Right forelimb (tissue), 1 donor: ENCODE data around the gene CD93.

ENCODE experiments used
- DNase-seq: peaks from one replicate; pipeline ENCODE4 v3.0.0-alpha.2; 2018

CD93 gene

DNA sequence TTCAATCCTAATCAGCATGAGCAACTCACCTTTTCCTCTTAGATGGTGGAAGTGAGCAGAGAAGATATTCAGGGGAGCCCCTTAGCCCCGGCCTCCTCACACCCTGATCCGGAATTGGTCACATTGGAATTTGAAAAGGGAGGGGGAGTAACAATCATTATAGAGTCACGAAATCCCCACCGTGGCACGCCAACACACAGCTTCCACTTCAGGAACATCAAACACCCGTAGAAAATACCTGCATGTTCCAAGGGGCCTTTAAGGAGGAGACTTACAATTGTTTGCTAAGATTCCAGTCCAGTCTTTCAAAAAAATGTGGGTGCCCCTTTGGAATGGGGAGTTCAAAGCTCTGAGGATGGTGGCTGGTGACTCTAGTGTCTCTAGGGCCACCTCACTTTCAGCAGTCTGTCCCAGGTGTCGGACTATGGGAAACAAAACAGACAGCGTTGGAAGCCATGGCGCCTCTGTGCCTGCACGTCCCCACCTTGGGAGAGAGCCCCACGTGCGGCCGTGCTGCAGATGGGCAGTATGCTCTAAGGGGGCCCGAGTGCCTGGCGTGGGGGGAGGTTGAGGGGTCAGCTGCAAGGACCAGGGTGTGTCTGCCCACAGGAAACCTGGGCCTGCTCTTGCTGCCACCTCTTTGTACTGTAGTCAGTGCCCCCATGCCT, 2.4 kb downstream of the CD93 start:
- DNase-seq = peak; percentile 34

DNA sequence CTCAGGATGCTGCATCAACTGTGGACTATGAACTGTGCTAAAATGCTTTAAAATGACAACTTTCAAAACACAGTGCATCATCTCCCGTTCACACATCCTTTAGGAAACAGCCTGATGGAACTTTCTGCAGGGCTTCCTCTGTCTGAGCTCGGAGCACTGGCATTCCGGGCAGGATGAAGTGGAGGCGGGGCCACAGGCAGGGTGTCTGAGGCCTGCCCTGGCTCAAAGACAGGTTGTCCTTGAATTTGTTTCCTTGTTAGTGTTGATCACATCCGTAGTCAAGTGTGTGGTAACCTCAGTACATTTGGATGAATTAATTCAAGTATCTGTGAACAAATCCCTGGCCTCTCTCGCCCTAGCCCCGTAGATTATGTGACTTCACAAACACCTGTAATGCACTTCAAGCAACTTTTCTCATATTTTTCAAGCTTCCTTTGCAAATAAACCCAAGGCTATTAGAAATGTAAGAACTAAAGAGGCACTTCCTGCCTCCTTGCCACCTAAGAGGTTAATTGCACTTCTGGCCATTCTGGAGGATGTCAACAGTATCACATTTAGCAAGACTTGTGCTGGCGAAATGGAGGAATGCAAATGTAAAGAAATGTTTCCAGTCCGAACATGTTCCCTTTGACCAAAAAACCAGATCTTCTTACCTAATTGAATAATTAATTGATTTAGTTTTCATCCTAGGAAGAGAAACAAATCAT, 3.1 kb downstream of the CD93 start:
- DNase-seq = peak; percentile 42

DNA sequence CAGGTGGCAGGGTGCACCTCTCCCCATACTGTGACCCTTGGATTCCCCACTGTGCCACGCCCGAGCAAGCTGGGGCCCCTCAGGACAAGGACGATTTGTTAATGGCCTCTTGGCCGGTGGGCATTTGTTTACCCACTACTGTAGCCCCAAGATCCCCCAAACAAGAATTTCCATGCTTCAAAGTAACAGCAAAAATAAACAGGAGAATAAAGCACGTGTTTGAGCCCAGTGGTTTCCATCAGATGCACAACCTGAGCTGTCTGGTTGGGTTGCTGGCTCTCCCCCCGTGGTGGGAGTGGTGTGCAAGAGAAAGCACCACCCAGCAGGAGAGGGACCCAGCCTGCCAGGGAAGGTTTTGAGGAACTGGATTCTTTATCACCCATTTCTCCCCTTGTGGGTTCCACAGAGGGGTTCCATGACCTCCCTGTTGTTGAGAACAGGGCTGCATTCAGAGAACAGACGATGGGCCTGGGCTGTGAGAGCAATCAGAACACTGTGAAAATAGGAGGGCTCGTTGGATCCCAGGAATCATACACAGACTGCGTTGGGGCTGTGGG, 4.8 kb downstream of the CD93 start:
- peak; percentile 22 for DNase-seq

DNA sequence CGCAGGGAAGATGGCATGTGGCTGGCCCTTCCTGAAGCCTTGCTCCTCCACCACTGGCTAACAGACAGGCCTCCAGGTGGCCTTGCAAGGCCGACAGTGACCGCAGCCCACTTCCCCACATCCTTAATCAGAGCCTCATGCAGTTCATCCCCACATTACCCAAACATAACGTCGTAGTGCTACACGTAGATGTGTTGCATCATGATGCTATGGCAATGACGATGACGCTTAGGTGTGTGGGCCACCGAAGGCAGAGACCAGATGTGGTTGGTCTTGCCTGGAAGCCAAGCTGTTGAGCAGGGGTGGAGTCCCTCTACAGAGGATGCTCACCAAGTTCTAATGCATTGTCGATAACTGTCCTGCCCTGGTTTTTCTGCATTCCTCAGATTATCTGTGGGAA, 5.6 kb downstream of the CD93 start:
- DNase-seq = peak; percentile 19

DNA sequence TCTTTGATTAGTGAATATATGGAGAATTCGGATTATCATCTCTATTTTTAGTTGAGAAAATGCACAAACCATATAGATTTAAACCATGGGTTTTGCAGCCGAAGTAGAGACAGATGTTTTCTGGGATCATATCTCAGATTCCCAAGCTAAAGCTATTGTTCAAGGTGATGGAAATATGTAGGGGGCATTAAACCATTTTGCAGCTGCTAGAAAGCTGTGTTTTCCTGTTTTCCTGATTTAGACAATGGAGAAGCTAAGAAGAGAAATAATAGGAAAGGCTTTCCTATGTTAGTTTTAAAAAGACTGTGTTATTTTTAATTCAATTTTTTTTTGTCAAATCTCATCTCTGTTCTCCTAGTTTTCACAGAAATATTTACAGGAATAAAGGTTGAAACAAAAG, 6.2 kb downstream of the CD93 start:
- no peak for DNase-seq

DNA sequence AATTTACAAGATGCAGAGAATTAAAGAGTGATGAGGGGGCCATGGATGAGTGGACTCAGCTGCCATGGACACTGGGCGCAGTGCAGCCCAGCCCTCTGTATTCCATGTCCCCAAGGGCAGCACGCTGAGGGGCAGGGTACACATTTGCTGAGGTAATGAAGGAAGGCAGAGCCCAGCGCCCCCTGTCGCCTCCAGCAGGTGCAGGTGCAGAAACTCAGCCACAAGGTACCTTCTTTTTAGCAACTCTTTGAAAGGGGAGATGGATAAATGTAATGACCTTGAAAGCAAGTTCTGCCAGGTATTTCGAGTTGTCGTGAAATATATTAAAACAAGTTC, 7.1 kb downstream of the CD93 start:
- no peak for DNase-seq

DNA sequence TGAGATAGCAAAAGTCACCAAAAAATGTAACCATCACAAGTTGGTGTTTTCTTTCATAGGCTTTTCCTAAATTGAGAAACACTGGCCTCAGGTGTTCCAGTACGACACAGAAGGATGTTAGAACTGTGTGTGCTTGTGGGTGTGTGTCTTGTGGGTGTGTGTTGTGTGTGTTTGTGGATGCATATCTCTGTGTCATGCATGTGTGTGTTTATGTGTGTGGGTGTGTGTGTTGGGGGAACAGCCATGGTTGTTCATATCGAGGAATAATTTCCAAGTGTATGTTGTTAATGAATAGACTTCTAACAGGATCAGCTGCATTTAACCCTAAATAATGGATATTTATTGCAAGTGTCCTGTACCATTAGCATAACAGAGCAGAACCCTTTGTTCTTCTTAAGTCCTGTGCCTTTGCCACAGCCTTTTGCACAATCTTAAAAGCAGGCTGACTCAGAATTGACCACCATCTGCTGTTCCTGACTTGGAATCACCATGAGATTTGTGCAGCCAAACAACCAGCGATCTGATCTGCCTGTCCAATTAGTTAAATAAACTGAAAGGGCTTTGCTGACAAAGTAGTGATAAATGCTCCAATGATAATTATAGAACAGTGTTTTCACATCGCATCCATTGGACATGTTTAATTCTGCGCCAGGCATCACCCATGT, 7.6 kb downstream of the CD93 start:
- no peak for DNase-seq

DNA sequence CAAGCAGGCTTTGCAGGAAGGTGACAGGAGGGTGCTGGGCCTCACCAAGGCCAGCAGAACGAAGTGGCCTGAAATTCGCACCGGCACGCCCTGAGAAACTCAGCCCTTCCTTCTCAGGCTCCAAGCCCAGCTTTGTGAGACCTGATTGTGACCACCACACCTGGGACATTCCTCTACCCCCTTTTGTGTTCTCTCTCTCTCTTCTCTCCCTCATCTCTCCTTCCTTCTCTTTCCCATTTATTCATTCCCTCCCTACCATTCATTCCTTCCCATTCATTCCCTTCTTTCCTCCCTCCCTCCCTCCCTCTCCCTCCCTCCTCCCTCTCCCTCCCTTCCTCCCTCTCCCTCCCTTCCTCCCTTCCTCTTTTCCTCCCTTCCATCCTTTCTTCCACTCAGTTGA, 8.8 kb downstream of the CD93 start:
- peak; percentile 19 for DNase-seq

DNA sequence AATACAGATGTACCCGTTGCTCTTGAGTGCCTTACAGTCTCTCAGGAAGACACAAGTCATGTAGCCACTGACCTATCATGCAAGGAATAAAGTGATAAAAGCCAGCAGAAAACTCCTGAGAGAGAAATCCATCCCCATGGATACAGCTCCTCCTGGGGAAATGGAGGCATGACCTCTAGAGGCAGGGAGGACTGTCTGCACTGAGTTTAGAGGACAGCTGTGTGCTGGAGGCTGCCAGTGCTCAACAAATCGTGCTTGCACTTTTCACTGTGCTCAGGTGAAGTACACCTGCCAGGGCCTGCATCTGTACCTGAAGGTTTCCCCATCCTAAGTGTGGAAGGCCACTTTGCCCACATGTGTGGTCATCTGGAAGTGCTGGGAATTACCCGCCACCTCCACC, 12.1 kb downstream of the CD93 start:
- peak; percentile 20 for DNase-seq

DNA sequence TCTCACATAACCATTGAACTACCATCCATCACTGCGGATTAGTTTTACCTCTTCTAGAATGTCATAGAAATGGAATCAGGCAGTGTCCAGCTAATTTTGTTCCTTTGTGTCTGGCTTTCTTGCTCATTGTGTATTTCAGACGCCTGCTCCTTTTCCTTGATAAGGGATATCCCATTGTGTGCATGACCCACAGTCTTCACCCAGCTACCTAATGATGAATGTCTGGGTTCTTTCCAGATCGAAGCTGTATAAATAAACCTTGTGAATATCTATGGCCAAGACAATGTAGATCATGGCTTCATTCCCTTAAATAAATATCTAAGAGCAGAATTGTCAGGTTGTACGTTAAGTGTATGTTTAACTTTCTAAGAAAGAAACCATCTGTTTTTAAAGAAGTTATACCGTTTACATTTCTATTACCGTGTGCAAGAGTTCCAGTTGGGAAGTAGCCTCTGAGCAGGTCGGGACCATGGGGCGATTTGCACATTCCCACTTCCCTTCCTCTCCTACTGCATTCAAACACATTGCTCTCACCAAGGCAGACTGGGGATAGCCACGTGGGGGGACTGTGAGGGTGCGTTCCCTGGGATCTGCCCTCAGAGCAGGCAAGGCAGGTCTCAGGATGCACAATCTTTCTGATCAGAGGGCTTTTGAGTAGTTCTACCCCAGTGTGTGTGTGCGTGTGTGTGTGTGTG, 13.1 kb downstream of the CD93 start:
- DNase-seq = peak; percentile 31

DNA sequence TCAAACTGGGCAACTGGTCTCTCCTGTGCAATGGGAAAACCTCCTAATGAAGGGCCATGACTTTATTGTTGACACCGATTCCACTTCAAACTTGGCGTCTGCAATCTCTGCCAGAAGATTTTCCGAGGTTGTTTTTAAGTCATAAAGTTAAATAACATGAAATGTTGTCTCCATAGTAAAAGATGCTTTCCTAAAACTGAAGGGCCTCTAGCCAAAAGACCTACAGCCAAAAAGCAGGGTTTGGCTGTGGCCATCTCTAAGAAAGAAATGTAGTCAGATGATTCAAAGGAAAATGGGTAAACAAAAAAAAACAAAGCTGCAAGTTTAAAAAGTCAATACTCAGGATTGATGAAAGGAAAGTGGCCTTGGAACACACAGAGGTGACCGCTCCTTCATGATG, 14.1 kb downstream of the CD93 start:
- DNase-seq = peak; percentile 6

DNA sequence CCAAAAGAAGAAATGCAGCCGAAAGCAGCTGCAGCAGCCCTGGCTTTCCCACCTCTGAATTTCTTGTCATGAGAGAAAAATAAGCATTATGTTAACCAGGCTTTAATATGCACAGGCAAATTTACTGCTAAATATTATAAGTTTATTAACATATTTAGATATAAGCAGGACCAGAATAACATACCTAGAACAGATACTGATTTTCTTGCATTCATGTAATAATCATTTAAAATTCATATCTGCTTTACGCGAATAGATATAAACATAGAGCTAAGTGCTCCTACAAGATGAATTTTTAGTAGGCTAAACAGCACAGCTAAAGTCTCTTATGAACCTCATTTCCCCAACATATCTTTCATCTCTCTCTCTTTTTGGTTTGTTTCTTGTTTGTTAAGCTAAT, 14.7 kb downstream of the CD93 start:
- no peak for DNase-seq

DNA sequence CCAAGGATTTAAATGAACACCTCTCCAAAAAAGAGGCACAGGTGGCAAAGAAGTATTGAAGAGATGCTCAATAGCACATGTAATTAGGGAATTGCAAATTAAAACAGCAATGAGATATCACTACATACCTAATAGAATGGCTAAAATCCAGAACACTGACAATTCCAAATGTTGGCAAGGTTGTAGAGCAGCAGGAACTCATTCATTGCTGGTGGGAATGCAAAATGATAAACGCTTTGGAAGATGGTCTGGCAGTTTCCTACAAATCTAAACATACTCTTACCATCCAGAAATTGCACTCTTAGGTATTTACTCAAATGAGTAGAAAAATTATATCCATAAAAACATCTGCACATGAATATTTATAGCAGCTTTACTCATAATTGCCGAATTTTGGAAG, 17.0 kb downstream of the CD93 start:
- DNase-seq = no peak

DNA sequence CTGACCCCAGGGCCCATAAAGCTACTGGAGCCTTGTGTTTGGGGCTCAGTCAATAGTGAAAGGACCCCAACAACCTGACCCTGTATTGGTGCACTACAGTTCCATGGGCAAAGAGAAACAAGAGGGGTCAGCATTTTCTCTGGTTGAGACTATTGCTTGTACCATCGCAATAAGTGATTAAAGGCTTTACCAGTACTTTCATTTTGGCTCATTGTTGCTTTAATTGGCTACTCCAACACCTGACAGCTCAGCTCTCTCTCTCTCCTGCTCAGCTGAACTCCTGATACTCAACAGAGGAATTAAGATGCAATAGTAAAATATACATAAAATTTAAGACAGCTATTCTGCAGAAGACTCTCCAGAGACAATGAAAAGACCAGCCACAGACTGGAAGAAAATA, 17.8 kb downstream of the CD93 start:
- DNase-seq = no peak

DNA sequence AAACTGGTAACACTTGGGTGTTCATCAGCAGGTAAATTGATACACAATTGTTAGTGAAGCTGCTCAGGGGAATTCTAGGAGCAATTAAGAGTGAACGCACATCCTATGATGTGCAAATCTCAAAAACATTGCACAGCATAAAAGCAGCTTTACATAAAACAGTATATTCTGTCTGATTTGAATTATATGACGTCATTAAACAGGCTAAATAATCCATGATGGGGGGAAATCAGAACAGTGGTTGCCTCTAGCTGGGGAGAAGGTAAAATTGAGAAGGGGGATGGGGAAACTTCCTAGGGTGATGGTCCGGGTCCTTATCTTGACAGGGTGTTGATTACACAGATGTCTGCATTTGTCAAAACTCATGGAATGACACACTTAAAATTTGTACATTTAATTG, 19.4 kb downstream of the CD93 start:
- DNase-seq = no peak

DNA sequence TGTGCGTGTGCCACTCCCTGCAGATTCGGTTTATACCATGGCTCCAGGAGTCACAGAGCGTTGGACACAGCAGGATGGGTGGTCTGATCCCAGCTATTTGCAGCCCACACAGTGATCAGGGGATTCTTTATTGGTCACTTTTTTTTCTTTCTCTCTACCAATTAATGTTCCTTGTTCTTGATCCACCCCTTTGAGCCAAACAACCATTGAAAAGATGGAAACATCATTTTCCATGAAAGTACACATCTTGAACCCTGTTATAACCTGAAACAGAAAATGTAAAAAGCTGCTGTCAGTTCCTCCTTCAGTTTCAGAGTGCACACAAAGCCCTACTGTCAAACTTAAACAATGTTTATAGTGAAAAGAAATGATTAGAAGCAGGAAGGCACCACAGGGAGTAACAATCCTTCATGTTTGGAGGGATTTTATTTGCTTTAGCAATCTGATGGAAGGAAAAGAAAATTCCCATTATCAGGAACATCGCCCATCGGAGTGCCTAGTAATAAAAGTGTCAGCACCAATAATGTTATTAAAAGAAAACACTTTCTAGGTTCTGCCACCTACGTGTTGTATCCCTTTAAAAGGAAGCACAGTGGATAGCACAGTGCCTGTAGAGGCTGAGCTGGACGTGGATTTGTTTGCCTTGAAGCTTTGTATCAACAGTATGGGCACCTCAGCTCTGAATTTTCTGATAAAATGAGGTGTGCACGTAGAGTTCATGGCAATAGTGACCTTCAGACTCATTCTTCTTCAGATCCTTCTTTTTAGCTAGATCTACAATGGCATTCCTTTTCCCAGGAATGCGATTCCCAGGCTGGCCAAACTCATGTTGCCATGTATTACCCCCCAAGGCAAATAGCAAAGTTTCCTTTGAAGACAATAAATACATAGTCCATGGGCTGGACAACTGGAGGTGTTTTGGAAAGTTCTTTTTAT, 20.6 kb downstream of the CD93 start:
- DNase-seq = no peak

DNA sequence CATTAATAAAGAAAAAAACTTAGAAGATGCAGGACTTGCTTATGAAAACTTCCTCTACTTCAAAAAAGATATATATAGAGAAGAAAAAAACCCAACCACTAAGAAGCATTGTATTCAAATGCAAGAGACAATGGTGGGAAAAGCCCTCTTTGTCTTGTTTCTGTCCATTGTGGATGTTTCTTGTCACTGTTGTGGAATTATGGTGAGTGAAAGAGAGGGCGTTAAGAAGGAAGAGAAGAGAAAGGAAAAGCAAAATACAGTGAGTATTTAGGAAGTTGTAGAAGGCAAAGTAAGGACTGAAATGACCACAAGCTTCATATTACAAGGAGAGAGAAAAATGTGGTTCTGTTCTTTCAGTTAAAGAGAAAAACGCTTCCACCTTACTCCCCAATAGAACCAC, 22.5 kb downstream of the CD93 start:
- no peak for DNase-seq

DNA sequence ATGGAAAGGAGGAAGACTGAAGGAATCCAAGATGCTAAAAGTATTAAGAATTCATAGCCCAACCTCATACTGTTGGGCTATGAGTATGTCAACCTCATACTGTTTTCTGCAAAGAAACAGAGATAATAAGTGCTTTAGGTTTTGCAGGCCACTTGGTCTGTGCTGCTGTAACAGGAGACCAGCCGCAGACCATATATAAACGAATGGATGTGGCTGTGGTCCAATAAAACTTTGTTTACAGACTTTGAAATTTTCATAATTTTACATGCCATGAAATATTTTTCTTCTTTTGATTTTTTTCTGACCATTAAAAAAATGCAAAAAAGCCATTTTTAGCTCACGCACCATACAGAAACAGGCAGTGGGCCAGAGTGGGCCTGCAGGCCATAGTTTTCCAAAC, 23.0 kb downstream of the CD93 start:
- DNase-seq = no peak

DNA sequence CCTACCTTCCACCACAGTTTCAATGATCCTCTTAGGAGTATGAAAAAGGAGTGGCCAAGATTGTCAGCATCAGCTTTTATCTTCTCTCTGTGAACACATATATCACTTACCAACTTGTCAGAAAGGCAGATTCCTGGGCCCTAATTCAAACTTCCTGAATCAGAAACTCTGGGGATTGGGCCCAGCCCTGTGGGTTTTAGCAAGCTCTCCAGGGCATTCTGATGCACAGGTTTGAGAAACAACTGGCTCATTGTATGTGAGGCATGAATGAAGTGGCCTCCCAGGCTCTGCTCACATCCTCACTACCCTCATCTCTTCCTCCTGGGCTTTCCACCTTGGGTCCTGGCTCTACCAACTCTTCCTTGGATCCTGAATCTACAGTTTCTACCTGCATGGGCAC, 23.5 kb downstream of the CD93 start:
- DNase-seq = no peak

DNA sequence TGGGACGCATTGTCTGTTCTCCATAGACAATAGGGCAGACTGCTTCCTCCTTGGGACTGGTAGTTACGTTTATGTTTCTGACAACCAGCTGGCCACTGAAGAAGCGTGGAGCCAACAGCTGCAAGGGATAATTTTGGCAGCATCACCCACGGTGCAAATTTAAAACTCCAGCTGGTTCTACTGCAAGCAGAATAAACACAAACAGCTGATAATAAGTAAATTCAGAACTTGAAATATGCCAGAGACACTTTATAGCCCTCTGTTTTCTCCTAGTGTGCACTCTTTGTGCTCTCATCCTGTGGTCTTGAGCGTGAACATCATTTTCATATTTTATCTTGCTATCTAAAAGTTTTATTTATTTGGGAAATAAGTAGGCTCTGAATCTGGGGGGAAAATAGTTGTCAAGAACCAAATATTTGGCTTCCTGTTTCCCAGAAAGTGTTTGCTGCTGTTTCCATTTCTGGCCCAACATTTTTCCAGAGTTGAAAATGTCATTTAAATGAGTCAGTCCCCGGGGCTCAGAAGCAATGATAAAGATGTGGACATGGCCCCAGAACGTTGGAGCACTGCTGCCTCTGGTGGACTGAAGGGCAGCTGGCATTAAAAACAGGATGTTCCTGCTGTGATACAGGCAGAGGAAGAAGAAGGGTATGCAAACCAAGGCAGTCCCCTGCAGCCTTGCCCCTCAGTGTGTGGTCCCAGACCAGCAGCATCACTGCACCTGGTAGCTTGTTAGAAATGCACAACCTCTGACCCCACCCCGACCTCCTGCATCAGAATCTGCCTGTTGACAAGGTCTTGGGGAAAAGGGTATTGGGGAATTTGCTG, 24.2 kb downstream of the CD93 start:
- peak; percentile 69 for DNase-seq

DNA sequence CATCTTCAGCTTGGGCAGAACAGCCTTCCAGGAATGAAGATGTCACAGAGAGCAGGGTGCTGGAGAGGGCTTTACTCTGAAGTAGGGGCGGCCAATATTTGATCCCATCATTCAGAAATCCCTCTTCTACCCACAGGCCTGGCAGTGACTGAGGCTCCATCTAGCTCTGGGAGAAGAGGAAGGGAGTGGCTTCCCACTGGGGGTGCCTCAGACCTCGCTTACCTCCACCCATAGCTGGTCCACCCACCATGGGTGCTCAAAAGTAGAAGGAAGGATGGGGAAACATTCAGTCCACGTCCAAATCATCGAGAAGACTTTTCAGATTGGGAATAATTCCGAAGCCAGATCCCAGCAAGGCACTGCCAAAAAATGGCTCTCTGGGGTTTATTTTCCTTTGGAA, 24.9 kb downstream of the CD93 start:
- no peak for DNase-seq

DNA sequence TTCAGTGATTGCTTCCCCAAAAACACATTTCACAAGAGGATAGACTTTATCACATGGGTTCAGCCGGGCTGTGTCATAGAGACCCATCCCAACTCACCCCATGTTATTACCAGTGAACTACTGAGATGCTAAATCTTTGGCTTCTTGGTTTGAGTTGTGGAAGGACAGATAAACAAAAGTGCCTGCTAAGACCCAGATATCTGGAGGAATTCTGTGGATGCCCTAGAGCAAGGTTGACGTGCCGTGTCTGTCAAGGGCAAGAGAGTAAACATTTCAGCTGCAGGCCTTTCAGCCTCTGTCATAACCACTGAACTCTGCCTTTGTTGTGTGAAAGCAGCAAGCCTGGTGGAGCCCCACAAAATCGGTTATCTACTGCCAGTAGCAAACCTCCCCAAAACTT, 25.5 kb downstream of the CD93 start:
- no peak for DNase-seq
